ENCODE measurements around the gene ING3. TPM values are rescaled to one million over a fixed set of nuclear protein-coding genes. Genes with fewer than 3 reads are reported as not detected.

The ING3 gene
- polyA plus RNA-seq, 1 donor (not counting 4 experiments of a cell fraction or from before 2014, with no cell fraction given): 9.0 TPM

DNA sequence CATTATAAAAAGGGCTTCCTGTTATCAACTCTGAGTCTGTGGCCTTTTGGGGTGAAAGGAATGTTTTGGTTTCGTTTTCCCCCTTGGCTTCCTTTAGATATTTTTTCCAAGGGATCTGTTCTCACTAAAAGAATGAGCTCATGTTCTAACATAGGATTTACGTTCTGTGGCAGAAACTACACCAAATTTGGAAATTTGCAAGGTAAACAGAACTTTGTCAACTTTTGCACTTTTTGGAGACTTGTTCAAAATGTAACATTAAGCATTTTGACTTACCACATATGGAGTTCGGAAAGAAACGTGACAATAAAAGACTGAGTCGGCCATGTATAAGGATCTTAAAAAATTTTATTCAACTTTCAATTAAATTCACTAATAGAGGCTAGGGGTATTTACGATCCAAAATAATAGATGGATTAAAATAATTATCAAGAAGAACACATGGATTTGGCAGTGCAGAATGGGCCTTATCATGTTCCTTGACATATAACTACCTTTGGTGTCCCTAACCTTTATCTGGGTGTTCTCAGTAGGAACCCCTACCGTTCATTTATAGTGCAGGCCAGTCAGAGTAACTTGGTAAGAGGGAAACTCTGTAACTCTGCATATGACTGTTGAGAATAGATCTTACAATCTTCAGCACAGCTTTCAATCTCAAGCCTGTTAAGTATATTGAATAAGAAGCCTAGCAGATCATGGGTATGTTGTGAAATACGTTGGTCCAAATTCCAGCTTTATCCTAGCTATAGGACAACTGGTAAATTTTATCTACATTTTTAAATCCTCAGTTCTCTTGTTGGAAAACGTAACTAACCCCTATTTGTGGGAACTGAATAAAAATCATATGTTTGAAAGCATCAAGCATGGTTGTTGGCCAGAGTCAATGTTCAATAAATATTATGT, 49.8 kb downstream of the ING3 start:
- Histone ChIP-seq H2AFZ (ENCODE audit: control insufficient read depth, low read length) (no peak overlapping the region), H3K9ac (ENCODE audit: control insufficient read depth, extremely low read depth, insufficient read depth, low read length) (no peak overlapping the region), H3K79me2 (ENCODE audit: control insufficient read depth, insufficient read depth, low read length) (no peaks in the 10 kb centered on the region), H3K27me3 (ENCODE audit: control insufficient read depth, extremely low read depth, insufficient read depth, low read length) (no peaks in the 10 kb centered on the region), H4K20me1 (ENCODE audit: control insufficient read depth, extremely low read depth, insufficient read depth, low read length) (no peaks in the 10 kb centered on the region), H3K27ac (ENCODE audit: control insufficient read depth, insufficient read depth, low read length) (no peak overlapping the region), H3K9me3 (ENCODE audit: control insufficient read depth, low read depth, low read length) (no peaks in the 10 kb centered on the region), H3K4me1 (ENCODE audit: control insufficient read depth, extremely low read depth, insufficient read depth, low read length) (peaks cover 7% of the 10 kb centered on the region), H3K4me2 (ENCODE audit: control insufficient read depth, extremely low read depth, insufficient read depth, low read depth, low read length) (peak overlapping the region; percentile 18), H3K4me3 (ENCODE audit: control insufficient read depth in 2 of 3, extremely low read depth in 1 of 3, insufficient read depth in 2 of 3, low read depth in 1 of 3, low read length in 3 of 3) (no peak overlapping the region), H3K9me1 (ENCODE audit: control insufficient read depth, extremely low read depth, insufficient read depth, low read length) (no peaks in the 10 kb centered on the region), H3K36me3 (ENCODE audit: control insufficient read depth in 2 of 2, extremely low read depth in 1 of 2, insufficient read depth in 2 of 2, low read length in 2 of 2) (no peaks in the 10 kb centered on the region)
- TF ChIP-seq, protein P1, sequence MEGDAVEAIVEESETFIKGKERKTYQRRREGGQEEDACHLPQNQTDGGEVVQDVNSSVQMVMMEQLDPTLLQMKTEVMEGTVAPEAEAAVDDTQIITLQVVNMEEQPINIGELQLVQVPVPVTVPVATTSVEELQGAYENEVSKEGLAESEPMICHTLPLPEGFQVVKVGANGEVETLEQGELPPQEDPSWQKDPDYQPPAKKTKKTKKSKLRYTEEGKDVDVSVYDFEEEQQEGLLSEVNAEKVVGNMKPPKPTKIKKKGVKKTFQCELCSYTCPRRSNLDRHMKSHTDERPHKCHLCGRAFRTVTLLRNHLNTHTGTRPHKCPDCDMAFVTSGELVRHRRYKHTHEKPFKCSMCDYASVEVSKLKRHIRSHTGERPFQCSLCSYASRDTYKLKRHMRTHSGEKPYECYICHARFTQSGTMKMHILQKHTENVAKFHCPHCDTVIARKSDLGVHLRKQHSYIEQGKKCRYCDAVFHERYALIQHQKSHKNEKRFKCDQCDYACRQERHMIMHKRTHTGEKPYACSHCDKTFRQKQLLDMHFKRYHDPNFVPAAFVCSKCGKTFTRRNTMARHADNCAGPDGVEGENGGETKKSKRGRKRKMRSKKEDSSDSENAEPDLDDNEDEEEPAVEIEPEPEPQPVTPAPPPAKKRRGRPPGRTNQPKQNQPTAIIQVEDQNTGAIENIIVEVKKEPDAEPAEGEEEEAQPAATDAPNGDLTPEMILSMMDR (optimal IDR thresholded peaks at IDR 0.05 in 1 of 3, IDR thresholded peaks at IDR 0.05 in 1 of 3, conservative IDR thresholded peaks at IDR 0.05 in 1 of 3; ENCODE audit: extremely low read depth in 1 of 3, insufficient read depth in 2 of 3, low read length in 3 of 3): no peak
- no peak for TF ChIP-seq EZH2 (IDR thresholded peaks at IDR 0.05; ENCODE audit: low read length)
- FAIRE-seq (no peak), DNase-seq (ENCODE audit: low read depth, low spot score) (no peak)
- dilution Hi-C loops (cut with MboI; ENCODE audit: extremely low pct_ligation_motif_present, low sequenced_read_pairs): no loop called here

DNA sequence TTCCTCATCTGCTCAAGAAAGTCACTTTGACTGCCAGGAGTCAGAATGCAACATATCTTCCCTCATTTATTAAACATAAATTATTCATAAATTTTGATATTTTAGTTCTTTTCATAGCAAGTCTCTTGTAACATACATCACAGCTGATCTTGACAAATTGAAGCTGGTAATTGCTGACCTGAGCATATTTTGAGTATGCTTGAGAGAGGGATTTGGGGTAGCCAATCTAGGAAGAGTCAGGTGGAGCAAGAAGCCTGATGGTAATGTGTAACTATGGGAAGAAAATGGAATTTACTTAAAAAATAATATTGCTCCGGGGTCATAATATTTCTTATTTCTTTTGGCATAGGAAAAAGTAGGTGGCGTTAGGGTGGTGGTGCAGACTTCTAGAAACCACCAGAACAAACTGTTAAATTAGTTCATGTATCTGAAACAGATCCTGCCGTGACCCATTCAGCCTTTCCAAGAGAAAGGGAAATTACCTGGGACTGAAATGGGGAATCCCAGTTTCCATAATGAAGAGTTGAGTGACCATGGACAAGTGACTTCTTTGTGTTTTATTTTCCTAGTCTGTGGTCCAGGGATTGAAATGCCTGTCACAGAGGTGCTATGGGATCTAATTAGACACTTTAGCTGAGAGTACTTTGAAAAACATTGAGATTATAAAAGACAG, 50.8 kb downstream of the ING3 start:
- Histone ChIP-seq H3K9ac (ENCODE audit: control insufficient read depth, extremely low read depth, insufficient read depth, low read length) (no peak overlapping the region), H3K9me1 (ENCODE audit: control insufficient read depth, extremely low read depth, insufficient read depth, low read length) (no peaks in the 10 kb centered on the region), H3K36me3 (ENCODE audit: control insufficient read depth in 2 of 2, extremely low read depth in 1 of 2, insufficient read depth in 2 of 2, low read length in 2 of 2) (no peaks in the 10 kb centered on the region), H3K9me3 (ENCODE audit: control insufficient read depth, low read depth, low read length) (no peaks in the 10 kb centered on the region), H3K4me2 (ENCODE audit: control insufficient read depth, extremely low read depth, insufficient read depth, low read depth, low read length) (no peak overlapping the region), H3K27me3 (ENCODE audit: control insufficient read depth, extremely low read depth, insufficient read depth, low read length) (no peaks in the 10 kb centered on the region), H3K4me3 (ENCODE audit: control insufficient read depth in 2 of 3, extremely low read depth in 1 of 3, insufficient read depth in 2 of 3, low read depth in 1 of 3, low read length in 3 of 3) (no peak overlapping the region), H3K4me1 (ENCODE audit: control insufficient read depth, extremely low read depth, insufficient read depth, low read length) (peaks cover 6% of the 10 kb centered on the region), H4K20me1 (ENCODE audit: control insufficient read depth, extremely low read depth, insufficient read depth, low read length) (no peaks in the 10 kb centered on the region), H3K79me2 (ENCODE audit: control insufficient read depth, insufficient read depth, low read length) (no peaks in the 10 kb centered on the region), H3K27ac (ENCODE audit: control insufficient read depth, insufficient read depth, low read length) (no peak overlapping the region), H2AFZ (ENCODE audit: control insufficient read depth, low read length) (no peak overlapping the region)
- dilution Hi-C loops (cut with MboI; ENCODE audit: extremely low pct_ligation_motif_present, low sequenced_read_pairs): no loop called here
- no peak for TF ChIP-seq EZH2 (IDR thresholded peaks at IDR 0.05; ENCODE audit: low read length)
- TF ChIP-seq, protein P1 (optimal IDR thresholded peaks at IDR 0.05 in 1 of 3, IDR thresholded peaks at IDR 0.05 in 1 of 3, conservative IDR thresholded peaks at IDR 0.05 in 1 of 3; ENCODE audit: extremely low read depth in 1 of 3, insufficient read depth in 2 of 3, low read length in 3 of 3): no peak
- DNase-seq (ENCODE audit: low read depth, low spot score): no peak
- FAIRE-seq: no peak

All from keratinocyte (primary cell).